GM18907 (cell line): ENCODE measurements around the gene MYO9A.
"Not testable (repeated sequence)": the region's sequence is repeated elsewhere in the genome, so short reads cannot be mapped to it uniquely, and the experiment has no call there.

Experiments used
- ATAC-seq: cut with Tn5 transposase; IDR thresholded peaks from one replicate; pipeline ENCODE4 v1.9.1; 2021; ENCODE audit warnings: mild to moderate bottlenecking, moderate library complexity; ENCODE audit not compliant: unreplicated experiment

Gene MYO9A

DNA sequence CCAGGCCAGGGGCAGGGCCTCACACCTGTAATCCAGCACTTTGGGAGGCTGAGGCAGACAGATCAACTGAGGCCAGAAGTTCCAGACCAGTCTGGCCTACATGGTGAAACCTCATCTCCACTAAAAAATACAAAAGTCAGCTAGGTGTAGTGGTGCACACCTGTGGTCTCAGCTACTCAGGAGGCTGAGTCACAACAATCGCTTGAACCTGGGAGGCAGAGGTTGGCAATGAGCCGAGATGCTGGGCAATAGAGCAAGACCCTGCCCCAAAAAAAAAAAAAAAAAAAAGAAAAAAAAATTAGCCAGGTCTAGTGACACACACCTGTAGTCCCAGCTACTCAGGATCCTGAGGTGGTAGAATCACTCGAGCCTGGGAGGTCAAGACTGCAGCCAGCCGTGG is 18.8 kb downstream of the MYO9A start:
- no peak for ATAC-seq

DNA sequence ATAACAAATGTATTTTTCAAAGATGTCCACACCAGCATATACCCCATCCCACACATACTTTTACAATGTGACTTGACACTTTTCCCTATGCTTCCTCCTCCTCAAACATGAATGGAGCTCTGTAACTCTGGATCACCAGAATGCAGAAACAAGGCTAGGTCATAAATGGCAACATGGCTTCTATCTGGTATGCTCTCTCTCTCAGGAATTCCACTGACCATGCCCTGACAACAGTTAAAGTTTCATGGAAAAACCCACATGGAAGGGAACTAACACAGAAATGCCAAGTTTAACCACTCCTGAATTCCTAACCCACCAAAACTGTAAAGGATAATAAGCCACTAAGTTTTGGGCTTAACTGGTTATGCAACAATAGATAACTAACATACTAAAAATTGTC is 19.9 kb downstream of the MYO9A start:
- no peak for ATAC-seq

GRCh38 chr15:72096796-72097195 is 21.2 kb downstream of the MYO9A start:
- no peak for ATAC-seq

- ATAC-seq, result no peak
Measured at GRCh38 chr15:72092691-72093090, 25.3 kb downstream of the MYO9A start.

GRCh38 chr15:72092006-72092405 is 25.9 kb downstream of the MYO9A start:
- ATAC-seq, result no peak

DNA sequence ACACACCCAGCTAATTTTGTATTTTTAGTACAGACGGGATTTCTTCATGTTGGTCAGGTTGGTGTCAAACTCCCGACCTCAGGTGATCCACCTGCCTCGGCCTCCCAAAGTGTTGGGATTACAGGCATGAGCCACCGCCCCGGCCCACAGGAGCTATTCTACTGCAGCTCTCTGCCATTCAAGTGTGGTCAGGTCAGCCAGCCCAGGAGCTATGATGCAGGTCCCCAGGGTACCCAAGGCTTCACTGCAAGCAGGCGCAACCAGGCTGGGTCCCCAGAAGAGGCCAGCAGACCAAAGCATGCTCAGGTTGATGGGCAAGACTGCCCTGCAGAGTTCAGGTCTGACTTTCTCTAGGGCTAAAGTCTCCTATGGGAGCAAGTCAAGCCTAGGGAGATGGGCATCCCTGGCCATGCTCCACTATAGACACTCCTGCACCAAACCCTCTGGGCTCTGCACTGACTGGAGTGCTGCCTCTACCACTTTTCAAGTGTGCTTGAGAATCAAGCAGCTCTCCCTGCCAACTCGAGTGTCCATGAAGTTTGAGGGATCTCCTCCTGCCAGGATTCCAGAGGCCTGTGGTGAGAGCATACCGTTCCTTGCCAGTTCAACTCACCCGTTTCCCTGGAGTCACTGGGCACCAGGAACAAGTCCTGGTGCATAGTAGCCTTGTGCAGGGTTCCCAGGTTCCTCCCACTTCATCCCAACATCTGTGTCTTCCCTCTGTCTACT is 30.9 kb downstream of the MYO9A start:
- ATAC-seq, result no peak

GRCh38 chr15:72086010-72086697 is 31.8 kb downstream of the MYO9A start:
- no peak for ATAC-seq

GRCh38 chr15:72082176-72082575 is 35.8 kb downstream of the MYO9A start:
- no peak for ATAC-seq

GRCh38 chr15:72078887-72079286 is 39.1 kb downstream of the MYO9A start:
- peak; percentile 92 for ATAC-seq

- no peak for ATAC-seq
Measured at GRCh38 chr15:72077950-72078349, 40.0 kb downstream of the MYO9A start.

DNA sequence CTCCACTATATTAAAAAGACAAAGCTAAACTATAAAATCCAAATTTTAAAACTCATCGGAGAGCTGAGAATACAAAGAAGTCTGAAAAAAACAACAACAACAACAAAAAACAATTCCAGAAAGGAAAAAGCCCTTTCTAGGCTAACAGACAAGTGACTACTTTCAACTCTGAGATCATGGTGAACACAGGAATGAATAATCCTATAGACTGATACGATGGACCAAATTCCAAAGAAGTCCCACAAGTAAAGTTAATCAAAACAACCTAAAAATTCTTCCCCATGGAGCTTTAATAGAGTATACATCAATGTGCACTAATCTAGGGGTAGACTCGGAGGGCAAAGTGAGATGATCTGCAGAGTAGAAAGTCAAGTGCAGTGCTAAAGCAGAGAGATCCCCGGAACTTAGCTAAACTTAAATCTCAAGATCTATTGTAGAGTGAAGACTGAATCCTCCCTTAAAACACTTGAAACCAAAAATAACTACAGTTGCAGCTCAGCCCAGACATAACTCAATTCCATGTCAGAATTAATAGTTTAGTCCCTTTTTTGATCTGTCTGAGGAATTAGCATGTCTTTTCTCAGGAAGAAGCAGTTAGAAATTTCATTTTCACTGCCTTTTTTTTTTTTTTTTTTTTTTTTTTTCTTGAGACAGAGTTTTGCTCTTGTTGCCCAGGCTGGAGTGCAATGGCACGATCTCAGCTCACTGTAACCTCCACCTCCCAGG is 43.5 kb downstream of the MYO9A start:
- ATAC-seq, result no peak

GRCh38 chr15:72071448-72071825 is 46.5 kb downstream of the MYO9A start:
- ATAC-seq, result not testable (repeated sequence)

GRCh38 chr15:72070817-72071447 is 47.0 kb downstream of the MYO9A start:
- no peak for ATAC-seq

DNA sequence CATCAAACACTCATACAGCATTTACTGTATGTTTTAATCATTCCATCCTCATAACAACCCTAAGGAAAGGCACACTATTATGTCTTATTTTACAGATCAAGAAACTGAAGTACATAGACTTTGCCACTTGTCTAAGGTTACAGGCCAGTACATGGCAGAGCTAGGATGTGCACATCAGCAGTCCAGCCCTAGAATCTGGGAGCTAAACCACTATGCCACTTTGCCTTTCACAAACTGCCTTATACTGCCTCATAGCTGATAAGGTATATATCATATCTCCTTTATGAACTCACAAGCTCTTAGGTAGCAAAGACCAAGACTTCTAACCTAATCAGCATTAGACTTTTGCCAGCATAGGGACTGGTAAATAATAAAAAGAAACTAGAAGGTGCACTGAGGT is 49.1 kb downstream of the MYO9A start:
- ATAC-seq, result no peak

DNA sequence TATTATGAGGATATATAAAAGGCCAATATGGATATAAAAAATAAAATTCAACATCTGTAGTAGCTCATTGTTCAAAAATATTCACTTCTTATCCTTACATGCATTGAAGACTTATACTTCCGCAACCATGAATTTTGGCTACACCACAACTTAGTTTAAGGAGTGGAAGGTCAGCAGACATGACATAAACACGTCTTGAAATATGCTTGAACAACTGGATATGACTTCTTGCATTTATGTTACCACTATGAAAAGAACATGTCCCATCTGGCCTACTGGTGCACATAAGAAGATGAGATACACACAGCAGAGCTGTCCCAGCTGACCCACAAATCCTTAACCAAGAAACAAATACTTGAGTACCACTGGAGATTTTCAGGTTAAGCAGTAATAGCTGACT is 52.1 kb downstream of the MYO9A start:
- no peak for ATAC-seq

DNA sequence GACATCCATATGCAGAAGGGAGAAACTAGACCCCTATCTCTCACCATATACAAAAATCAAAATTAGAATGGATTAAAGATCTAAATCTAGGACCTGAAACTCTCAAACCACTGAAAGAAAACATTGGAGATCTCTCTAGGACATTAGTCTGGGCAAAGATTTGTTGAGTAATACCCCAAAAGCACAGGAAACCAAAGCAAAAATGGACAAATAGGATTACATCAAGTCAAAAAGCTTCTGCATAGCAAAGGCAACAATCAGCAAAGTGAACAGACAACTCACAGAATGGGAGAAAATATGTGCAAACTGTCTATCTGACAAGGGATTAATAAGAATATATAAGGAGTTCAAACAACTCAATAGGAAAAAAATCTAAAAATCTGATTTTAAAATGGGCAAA is 54.8 kb downstream of the MYO9A start:
- ATAC-seq, result no peak

DNA sequence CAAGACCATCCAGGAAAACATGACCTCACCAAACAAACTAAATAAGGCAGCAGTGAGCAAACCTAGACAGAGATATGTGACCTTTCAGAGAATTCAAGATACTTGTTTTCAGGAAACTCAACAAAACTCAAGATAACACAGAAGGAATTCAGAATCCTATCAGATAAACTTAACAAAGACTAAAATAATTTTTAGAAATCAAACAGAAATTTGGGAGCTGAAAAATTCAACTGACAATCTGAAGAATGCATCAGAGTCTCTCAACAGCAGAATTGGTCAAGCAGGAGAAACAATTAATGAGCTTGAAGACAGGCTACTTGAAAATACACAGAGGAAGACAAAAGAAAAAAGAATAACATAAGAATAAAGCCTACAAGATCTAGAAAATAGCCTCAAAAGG is 55.6 kb downstream of the MYO9A start:
- ATAC-seq, result no peak

GRCh38 chr15:72060687-72061250 is 57.2 kb downstream of the MYO9A start:
- no peak for ATAC-seq

GRCh38 chr15:72058585-72058984 is 59.4 kb downstream of the MYO9A start:
- ATAC-seq, result no peak

DNA sequence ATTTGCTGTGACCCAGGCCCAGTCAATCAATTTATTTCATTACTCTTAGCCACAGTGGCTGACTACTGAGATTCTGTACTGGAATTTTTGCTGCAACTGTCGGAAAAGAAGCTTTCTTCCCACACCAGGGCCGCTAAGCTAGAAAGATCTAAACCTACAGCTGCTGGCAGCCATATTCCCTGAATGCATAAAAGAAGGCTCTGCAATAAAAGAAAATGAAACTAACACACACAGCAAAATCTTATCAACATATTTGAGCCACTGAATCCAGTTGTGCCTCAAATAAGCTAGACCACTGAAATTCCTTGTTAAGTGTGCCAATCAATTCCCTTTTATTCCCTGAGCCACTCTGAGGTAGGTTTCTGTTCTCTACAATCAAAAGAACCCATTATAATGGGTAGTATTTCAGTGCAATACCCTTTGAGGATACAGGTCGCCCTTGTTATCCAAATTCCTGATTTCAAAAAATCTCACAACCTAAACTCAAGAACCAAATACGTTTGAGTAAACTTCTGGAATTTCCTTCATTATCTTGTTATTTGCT is 60.3 kb downstream of the MYO9A start:
- no peak for ATAC-seq

DNA sequence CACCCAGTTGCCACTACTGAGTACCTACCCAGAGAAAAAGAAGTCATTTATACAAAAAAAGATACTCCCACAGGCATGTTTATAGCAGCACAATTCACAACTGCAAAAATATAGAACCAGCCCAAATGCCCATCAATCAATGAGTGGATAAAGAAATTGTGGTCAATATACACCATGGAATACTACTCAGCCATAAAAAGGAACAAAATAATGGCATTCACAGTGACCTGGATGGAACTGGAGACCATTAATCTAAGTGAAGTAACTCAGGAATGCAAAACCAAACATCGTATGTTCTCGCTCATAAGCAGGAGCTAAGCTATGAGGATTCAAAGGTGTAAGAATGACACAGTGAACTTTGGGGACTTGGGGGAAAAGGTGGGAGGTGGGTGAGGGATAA is 61.7 kb downstream of the MYO9A start:
- not testable (repeated sequence) for ATAC-seq
